Measurements from ENCODE around the gene MECR. TPM values are rescaled to one million over a fixed set of nuclear protein-coding genes. Genes with fewer than 3 reads are reported as not detected.
A peak's percentile ranks its signal among the peaks of the same experiment; 100 is the strongest.
"Not testable (repeated sequence)": the region's sequence is repeated elsewhere in the genome, so short reads cannot be mapped to it uniquely, and the experiment has no call there.

MECR gene
- total RNA-seq, 1 donor from 2014 or later, result 26.8 TPM

DNA sequence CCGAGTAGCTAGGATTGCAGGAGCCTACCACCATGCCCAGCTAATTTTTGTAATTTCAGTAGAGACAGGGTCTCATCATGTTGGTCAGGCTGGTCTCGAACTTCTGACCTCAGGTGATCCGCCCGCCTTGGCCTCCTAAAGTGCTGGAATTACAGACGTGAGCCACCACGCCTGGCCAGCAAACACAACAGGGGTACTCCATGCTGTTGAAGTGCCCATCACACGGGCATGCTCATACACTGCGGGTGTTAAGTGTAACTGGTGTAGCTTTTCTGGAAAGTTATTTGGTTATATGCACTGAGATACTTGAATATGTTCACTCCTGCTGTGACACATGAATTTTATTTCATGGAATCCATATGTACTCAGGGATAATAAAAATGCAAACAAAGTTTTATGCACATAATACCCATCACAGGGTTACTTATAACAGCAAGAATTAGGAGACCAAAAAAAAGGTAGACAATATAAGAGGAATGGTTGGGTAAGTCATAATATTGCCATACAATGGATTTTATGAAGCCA lies 58.3 kb downstream of the MECR start:
- no peak for DNase-seq (ENCODE audit: low read depth)

DNA sequence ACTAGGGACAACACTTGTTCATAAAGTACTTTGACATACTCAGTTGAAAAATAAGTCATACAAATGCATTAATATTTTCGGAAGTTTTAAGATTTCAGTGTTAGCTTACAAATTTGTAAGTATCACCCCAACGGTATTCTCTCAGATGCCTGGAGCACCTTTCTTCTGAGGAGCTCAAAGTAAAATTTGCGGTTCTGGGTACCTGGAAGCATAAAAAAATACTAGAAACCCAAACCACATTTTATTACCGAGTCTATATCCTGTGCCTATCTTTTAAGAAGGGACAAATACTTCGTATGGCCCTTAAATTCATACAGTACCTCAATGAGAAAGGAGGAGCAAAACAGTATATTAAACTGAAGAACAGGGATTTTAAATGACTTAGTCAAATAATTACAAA lies 59.2 kb downstream of the MECR start:
- no peak for DNase-seq (ENCODE audit: low read depth)

DNA sequence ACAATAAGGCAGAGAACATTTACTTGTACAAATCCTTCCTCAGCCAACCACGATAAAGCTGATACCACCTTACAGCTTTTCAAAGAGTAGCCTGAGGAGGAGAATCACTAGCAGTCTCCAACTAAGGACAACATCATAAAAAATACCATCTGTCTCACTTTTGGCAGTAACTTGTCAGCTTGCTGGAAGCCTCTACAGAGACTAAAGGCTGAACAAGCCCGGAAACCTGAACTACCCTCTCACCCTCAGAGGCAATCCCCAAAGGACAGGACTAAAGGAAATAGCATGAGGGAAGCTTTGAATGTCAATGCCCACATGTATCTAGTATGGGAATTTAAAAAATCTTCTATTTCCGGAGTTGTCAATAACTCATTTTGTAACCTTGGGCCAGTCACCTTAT lies 59.6 kb downstream of the MECR start:
- peak; percentile 37 for DNase-seq (ENCODE audit: low read depth)

DNA sequence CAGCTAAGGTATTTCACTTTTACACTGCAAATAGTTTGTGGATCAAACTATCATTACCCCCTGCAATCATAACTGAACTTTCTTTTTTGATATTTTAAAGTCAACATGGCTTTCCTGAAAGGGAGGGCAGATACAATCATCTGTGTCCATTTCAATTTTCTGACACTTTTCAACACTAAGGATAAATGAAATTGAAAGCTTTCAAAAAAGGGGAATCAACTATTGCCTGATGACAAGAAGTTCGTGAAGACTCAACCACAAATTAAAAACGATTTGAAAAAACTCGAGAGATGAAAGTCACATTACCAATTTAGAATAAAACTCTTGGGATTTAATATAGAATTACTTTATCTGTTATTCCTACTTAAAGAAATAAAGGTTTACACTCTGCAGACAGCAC lies 60.8 kb downstream of the MECR start:
- DNase-seq (ENCODE audit: low read depth), result no peak

DNA sequence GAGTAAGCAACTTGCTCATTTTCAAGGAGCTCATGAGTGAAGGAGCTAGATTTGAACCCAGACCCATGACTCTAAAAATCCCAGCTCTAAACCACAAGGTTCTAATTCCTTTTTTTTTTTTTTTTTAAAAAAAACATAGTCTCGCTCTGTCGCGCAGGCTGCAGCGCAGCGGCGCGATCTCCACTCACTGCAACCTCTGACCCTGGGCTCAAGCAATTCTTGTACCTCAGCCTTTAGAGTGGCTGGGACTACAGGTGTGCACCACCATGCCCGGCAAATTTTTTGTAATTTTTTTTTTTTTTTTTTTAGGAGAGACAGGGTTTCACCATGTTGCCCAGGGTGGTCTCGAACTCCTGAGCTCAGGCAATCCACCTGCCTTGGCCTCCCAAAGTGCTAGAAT lies 62.8 kb downstream of the MECR start:
- DNase-seq (ENCODE audit: low read depth), result no peak

DNA sequence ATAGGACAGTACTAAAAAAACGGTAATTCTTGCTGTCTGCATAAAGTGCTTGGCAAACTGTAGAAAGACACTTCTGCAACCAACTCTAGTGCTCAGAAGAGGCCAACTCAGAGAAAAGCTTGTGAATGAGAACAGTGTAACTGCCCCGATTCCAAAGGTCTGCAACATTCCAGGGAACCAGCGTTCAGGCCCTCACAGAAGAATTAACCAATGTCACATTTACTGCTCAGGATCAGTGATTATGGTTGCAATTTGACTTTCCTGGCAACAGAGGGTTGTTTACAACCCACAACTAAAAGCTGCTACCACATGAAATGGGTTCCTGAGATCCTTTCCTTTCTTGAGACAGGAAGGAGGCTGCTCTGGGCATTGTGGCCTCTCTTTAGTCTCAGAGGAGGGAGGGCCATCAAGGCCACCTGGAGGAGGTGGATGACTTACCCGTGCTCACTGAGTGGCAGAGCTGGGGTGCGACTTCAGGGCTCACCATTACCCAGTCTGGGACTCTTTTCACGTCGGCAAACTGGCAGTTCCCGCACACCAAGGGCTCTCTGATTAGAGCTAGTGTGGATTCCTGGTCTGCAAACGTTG lies 64.3 kb downstream of the MECR start:
- no peak for DNase-seq (ENCODE audit: low read depth)

DNA sequence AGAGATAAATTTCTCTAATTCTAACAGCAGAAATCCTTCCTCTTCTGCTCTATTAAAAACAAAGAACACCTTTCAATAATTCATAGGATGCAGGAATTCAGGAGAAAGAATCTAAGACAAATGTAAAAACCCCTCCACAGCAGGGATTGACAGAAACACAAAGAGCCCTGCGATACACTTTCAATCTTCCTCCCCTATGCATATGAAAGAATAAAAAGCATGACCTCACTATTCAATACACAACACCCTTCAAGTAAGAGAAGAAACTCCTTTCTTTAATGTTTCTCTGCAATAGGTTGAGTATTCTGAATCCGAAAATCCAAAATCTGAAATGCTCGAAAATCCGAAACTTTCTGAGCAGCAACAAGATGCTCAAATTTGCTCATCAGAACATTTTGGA lies 66.1 kb downstream of the MECR start:
- no peak for DNase-seq (ENCODE audit: low read depth)

DNA sequence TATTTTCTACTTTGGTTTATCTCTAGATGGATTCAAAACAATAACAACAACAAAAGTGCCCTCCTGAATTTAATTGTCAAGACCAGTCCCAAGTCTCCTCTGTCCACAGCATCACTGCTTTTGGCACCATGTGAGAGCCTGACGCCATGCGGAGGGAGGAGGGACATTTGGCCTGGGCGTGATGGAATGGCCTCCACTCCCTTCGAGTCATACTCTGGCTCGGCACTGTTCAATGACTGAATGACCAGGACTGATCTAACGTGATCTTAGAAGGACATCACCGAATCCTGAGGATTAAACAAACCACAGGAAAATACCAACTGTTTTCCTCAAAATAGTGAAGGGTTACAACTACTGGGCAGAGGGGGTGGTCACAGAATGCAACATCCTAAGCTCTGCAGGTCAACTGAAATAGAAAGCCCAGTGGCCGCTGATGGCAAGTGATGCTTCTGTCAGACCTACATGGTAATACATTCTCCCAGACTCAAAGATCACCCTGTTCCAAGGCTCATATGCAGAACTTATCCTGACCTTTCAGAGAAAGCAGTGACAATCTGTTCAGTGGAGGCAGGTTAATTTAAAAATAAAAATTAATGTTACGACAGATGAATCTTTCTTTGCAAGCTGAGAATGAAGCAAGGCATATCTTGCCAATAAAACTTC lies 68.1 kb downstream of the MECR start:
- DNase-seq (ENCODE audit: low read depth), result peak; percentile 54

DNA sequence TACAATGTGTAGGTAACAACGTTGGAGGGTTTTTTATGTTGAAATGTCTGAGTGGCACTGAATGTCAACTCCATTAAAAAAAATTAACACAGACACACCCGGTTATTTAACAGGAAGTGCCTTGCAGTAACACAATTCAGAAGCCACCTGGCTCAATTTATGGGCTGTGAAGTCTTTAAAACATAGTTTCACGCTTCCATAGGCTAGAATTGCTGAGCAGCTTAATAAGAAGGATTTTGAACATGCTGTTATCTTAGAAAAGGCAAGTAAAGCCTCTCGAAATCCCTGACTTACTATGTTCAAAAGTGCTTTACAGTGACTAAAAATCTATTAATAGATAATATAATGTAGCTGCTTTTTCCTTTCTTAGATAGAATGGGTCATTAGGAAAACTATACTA lies 68.7 kb downstream of the MECR start:
- DNase-seq (ENCODE audit: low read depth), result no peak

DNA sequence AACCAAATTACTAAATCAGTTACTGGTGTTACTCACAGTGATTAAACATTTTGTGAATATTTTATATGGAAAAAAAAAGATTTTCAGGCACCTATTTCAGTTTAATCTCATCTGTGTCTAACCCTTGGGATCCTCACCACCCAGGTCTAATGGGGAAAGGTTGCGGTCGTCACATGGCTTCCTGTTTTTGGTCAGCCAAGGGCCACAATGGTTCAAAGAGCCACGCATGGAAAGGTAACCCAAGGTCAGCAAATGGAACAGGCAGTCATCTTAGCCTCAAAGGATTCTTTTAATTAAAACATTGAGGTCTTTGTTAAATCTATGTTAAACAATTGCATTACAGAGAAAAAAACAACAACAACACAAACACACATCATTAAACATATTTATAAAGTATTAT lies 71.0 kb downstream of the MECR start:
- no peak for DNase-seq (ENCODE audit: low read depth)

DNA sequence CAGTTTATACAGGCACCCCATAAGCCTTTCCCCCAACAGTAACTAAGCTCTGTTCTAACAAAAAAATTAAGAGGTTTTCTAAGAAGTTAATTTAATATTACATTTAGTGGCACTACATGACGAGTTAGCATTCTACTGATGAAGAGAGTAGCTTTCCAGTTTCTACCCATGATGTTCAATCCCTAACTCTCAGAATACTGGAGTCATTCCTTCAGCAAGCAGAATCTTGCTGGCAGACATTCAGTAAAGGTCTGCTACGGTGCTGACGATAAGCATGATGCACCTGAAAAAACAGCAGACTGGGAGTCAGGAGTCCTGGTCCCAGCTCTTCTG lies 73.5 kb downstream of the MECR start:
- no peak for DNase-seq (ENCODE audit: low read depth)

DNA sequence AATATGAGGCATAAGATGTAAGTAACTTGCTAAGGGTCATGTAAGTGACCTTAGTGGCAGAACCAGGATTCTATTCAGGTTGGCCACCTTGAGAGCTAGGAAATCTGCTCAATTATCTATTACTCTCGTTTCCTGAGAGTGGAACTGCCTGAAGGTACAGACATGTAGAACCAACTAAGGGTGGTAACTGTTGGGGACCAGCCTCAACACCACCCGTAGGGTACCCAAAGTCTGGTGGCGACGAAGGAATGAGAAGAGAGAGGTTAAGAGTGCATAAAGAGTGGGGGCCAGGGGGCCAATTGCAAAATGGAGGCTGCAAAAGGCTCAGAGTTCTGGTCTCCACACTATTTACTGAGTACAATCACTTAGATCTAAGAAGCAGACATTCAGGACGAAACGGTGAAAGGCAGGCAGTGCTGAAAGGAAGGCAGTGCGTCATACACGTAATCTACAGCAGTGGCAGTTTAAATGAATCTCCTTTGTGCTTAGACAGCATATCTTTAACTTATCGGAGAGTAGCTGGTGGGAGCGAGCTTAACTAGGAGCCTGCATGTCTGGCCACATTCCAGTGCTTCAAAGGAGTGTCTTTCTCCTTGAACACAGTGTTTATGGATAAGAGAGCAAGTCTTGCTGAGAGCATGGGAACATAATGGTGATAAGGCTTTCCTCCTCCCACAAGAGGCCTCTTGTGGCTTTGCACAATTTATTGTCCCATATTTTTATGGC lies 74.0 kb downstream of the MECR start:
- DNase-seq (ENCODE audit: low read depth), result no peak

DNA sequence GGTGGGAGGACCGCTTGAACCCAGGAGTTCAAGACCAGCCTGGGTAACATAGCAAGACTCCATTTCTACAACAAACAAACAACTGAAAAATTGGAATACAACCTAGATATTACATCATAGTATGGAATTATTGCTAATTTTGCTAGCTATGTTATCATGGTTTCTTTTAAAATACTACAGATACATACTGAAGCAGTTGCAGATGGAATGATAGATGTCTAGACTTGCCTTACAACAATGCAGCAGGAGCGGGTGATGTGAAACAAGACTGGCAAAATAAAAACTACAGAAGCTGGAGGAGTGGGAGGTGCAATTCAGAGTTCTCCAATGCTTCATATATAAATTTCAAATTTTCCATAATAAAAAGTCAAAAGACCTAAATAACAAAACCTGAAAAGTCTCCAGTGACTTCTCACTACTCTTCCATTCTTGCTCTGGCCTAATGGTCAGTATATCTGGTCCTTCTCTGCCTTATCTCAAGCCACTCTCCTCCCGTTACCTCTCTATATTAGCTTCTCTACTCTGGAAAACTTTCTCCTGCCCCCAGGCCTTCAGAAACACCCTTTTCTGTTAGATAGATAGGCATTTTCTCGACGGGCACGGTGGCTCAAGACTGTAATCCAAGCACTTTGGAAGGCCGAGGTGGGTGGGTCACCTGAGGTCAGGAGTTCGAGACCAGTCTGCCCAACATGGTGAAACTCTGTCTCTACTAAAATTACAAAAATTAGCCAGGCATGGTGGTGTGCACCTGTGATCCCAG lies 78.5 kb downstream of the MECR start:
- no peak for DNase-seq (ENCODE audit: low read depth)

DNA sequence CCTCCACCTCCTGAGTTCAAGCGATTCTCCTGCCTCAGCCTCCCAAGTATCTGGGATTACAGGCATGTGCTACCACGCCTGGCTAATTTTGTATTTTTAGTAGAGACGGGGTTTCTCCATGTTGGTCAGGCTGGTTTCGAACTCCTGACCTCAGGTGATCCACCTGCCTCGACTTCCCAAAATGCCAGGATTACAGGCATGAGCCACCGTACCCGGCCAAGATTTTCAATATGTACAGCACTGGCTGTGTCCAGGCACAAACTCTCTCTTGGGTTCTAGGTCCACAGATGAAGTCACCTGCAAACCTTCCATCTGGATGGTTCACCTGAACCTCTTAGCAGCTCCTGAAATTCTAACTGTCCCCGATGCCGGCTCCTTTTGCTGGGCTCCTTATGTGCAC lies 80.4 kb downstream of the MECR start:
- DNase-seq (ENCODE audit: low read depth), result not testable (repeated sequence)

DNA sequence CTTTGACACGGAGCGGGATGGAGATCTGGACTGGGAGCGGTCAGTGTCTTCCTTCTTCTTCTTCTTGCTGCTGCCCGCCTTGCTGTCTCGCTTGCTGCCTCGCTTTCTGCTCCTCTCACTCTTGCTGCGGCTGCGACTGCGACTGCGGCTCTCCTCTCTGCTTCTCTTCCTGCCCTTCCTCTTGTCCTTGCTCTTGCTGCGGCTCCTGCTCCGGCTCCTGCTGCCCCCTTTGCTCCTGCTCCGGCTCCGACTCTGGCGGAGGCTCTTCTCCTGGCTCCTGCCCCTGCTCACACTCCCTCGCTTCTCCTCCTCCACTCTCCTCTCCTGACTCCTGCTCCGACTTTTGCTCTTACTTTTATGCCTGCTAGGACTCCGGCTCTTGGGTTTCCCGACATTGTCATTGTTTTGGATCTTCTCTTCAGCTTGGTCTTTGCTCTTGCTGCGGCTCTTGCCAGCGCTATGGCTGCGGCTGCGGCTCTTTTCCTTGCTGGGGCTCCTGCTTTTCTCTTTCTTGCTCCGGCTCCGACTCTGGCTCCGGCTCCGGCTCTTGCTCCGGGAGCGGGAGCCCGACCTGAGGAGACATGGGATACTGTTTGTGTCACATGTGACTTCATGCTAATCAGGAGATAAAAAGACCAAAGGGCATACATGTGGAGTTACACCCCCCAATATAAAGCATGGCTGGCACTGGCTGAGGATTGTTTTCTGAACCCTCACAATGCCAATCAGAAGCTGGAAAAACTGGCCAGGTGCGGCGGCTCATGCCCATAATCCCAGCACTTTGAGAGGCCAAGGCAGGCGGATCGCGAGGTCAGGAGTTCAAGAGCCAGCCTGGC lies 81.9 kb downstream of the MECR start:
- no peak for DNase-seq (ENCODE audit: low read depth)

DNA sequence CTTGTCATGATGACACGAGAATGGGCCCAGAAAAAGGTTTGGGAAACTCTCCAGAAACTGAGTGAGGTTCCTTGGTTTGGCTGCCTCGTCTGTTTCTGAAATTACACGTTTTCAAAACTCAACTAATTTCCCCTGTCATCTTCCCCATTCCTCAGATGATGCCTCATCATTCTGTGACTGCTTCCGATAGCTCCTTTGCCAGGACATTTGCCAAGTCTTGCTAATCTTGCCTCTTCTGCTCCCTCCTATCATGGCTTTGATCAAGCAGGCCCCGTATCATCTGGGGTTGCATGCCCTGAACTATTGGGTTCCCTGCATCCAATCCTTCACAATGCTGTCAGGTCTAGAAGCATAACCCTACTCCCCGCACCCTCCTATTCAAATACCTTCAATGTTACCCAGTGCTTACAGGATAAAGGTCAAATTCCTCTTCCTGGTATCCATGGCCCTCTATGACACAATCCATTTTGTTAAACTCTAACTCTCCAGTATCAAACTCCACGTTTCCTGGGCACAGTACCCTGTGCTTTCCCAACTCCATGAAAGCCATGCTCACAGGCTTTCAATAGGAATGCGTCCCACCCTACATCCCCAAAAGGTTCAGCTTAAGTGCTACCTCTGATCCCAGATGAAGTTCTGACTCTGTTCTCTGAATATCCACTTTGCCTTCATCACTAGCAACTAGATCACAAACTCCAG lies 84.8 kb downstream of the MECR start:
- DNase-seq (ENCODE audit: low read depth), result no peak

DNA sequence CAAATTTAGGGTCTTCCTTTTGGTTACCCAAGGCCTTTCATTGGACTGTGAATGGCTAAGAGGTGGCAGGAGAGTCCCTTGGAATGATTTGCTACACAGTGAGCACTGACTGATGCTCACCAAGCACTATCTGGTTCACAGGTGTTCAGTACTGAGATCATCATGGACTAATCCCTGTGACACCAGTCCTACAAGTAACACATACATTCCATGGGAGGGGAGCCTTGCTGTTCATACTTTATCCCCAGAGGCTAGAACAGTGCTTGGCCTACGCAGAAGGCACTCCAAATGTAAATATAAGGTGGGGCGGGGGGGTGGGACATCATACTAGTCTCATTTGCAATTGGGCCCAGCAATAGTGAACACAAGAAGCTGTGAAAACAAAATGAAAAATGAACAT lies 86.6 kb downstream of the MECR start:
- DNase-seq (ENCODE audit: low read depth), result no peak

DNA sequence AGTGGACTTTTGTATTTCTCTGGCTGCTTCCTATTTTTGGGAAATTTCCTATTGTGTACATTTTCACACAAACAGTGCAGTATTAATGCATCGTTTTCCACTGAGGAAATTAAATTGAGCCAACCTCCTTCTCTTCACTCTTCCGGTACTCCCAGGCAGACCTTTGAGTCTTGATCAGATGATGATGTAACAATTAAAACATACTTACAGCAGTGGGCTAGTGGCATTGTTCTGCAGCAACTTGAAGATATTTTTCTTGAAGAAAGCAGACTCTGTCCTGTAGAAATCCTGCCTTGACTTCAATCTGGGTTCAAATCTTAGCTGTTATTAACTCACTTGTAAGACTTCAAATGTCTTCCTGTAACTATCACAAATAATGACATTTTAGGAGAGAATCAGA lies 88.0 kb downstream of the MECR start:
- DNase-seq (ENCODE audit: low read depth), result no peak

Measured in myocyte (in vitro differentiated cells).